ENCODE measurements around the gene GLRA3. TPM values are rescaled to one million over a fixed set of nuclear protein-coding genes. Genes with fewer than 3 reads are reported as not detected.

Gene GLRA3
- total and polyA plus RNA-seq, 2 donors (not counting 3 experiments of a cell fraction or from before 2014, with no cell fraction given), result not detected

- dilution Hi-C loops (cut with MboI; ENCODE audit: extremely low pct_ligation_motif_present, low sequenced_read_pairs), result no loop called here
- no peak for DNase-seq (ENCODE audit: low read depth, low spot score)
- POLR2A ChIA-PET, result no interaction called here
Measured at GRCh38 chr4:174835536-174835935, 6.5 kb upstream of the GLRA3 start.

More at GRCh38 chr4:174835536-174835935, 6.5 kb upstream of the GLRA3 start:
- no peaks in the 10 kb centered on the region for H3K9me1 ChIP-seq (replicated peaks; ENCODE audit: control insufficient read depth, extremely low read depth, insufficient read depth, low read length)
- no peak for TF ChIP-seq MYC (IDR thresholded peaks at IDR 0.05; ENCODE audit: low read depth, low read length)
- no peak for TF ChIP-seq JUN (IDR thresholded peaks at IDR 0.05; ENCODE audit: borderline replicate concordance, insufficient read depth, insufficient read length, low read depth)
- TF ChIP-seq POLR2A (IDR thresholded peaks at IDR 0.05; ENCODE audit: low read depth, low read length), result no peak
- TF ChIP-seq, protein P1, sequence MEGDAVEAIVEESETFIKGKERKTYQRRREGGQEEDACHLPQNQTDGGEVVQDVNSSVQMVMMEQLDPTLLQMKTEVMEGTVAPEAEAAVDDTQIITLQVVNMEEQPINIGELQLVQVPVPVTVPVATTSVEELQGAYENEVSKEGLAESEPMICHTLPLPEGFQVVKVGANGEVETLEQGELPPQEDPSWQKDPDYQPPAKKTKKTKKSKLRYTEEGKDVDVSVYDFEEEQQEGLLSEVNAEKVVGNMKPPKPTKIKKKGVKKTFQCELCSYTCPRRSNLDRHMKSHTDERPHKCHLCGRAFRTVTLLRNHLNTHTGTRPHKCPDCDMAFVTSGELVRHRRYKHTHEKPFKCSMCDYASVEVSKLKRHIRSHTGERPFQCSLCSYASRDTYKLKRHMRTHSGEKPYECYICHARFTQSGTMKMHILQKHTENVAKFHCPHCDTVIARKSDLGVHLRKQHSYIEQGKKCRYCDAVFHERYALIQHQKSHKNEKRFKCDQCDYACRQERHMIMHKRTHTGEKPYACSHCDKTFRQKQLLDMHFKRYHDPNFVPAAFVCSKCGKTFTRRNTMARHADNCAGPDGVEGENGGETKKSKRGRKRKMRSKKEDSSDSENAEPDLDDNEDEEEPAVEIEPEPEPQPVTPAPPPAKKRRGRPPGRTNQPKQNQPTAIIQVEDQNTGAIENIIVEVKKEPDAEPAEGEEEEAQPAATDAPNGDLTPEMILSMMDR (IDR thresholded peaks at IDR 0.05; ENCODE audit: extremely low read depth in 1 of 2, insufficient read depth in 1 of 2, low read depth in 1 of 2, low read length in 2 of 2), result no peak
- TF ChIP-seq EZH2 (IDR thresholded peaks at IDR 0.05; ENCODE audit: borderline replicate concordance, low read depth, low read length, severe bottlenecking), result no peak
- no peak for TF ChIP-seq MAX (IDR thresholded peaks at IDR 0.05; ENCODE audit: insufficient read depth, insufficient read length)
- no peak for TF ChIP-seq GATA2 (IDR thresholded peaks at IDR 0.05; ENCODE audit: insufficient read depth, insufficient read length, low read depth, low read length)
- TF ChIP-seq FOS (IDR thresholded peaks at IDR 0.05; ENCODE audit: borderline replicate concordance, insufficient read depth, low read length), result no peak
- no peak for TF ChIP-seq POLR2AphosphoS5 (IDR thresholded peaks at IDR 0.05; ENCODE audit: insufficient read depth, low read depth, low read length)
- no peak for FAIRE-seq
- H3K9me3 ChIP-seq (replicated peaks; ENCODE audit: control insufficient read depth, insufficient read depth, low read length), result peaks cover 5% of the 10 kb centered on the region
- no peaks in the 10 kb centered on the region for H3K36me3 ChIP-seq (ENCODE audit: control insufficient read depth in 2 of 2, extremely low read depth in 1 of 2, insufficient read depth in 2 of 2, low read length in 2 of 2)
- intact Hi-C loops (cut with micrococcal nuclease), result no loop called here
- no TSS peak for BruUV-seq (replicated peaks)
- H3K4me2 ChIP-seq (ENCODE audit: insufficient read depth, low read length), result no peak overlapping the region
- no peak overlapping the region for H2AFZ ChIP-seq (ENCODE audit: low read depth, low read length)
- H4K20me1 ChIP-seq (replicated peaks; ENCODE audit: control insufficient read depth, extremely low read depth, insufficient read depth, low read length), result no peaks in the 10 kb centered on the region
- H3K79me2 ChIP-seq (ENCODE audit: control insufficient read depth, insufficient read depth, low read length), result no peaks in the 10 kb centered on the region
- H3K27ac ChIP-seq (ENCODE audit: insufficient read depth, low read depth, low read length), result no peak overlapping the region
- no peak overlapping the region for H3K4me3 ChIP-seq (replicated peaks in 1 of 3; ENCODE audit: insufficient read depth in 1 of 3, low read depth in 1 of 3, low read length in 3 of 3)
- H3K4me1 ChIP-seq (ENCODE audit: control insufficient read depth, extremely low read depth, insufficient read depth, low read length), result no peaks in the 10 kb centered on the region
- CTCF ChIA-PET, result no interaction called here
- no peaks in the 10 kb centered on the region for H3K27me3 ChIP-seq (ENCODE audit: control insufficient read depth in 2 of 2, insufficient read depth in 2 of 2, low read length in 2 of 2)
- no peak overlapping the region for H3K9ac ChIP-seq (replicated peaks; ENCODE audit: extremely low read depth, insufficient read depth, low read length)
